ENCODE measurements around the gene LENG8.
"Not testable (repeated sequence)": the region's sequence is repeated elsewhere in the genome, so short reads cannot be mapped to it uniquely, and the experiment has no call there.

The LENG8 gene

GRCh38 chr19:54485851-54486250 is 36.9 kb downstream of the LENG8 start:
- ATAC-seq: no peak

DNA sequence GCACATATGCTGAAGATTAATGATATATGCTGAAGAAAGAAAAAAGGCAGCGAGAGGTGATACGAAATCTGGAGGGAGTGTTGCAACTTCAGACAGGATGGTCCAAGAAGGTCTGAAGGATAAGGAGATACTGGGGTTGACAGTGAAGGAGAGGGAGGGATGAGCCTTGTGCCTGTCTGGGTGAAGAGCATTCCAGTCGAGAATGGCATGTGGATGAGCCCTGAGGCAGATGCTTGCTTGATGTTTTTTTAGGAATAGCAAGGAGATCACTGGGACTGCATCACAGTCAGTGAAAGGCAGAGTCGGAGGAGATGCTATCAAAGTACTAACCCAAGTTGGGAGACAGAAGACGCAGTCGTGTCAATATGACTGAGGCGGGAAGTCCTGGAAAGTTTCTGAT is 40.3 kb downstream of the LENG8 start:
- ATAC-seq: no peak

GRCh38 chr19:54489766-54490165 is 40.8 kb downstream of the LENG8 start:
- no peak for ATAC-seq

- no peak for ATAC-seq
Measured at GRCh38 chr19:54492568-54492967, 43.6 kb downstream of the LENG8 start.

- not testable (repeated sequence) for ATAC-seq
Measured at GRCh38 chr19:54493056-54493455, 44.1 kb downstream of the LENG8 start.

GRCh38 chr19:54493967-54494585 is 45.1 kb downstream of the LENG8 start:
- no peak for ATAC-seq

DNA sequence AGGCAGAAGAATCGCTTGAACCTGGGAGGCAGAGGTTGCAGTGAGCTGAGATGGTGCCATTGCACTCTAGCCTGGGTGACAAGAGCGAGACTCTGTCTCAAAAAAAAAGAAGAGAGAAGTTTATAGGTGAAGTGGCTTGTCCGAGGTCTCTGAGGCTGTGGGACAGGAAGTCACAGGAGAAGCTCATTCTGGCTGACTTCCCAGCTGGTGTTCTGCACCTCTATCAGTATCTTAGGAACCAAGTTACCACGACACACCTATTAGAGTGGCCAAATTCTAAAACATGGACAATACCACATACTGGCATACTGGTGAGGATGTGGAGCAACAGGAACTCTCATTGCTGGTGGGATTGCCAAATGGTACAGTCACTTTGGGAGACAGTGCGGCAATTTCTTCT is 46.3 kb downstream of the LENG8 start:
- ATAC-seq: not testable (repeated sequence)

DNA sequence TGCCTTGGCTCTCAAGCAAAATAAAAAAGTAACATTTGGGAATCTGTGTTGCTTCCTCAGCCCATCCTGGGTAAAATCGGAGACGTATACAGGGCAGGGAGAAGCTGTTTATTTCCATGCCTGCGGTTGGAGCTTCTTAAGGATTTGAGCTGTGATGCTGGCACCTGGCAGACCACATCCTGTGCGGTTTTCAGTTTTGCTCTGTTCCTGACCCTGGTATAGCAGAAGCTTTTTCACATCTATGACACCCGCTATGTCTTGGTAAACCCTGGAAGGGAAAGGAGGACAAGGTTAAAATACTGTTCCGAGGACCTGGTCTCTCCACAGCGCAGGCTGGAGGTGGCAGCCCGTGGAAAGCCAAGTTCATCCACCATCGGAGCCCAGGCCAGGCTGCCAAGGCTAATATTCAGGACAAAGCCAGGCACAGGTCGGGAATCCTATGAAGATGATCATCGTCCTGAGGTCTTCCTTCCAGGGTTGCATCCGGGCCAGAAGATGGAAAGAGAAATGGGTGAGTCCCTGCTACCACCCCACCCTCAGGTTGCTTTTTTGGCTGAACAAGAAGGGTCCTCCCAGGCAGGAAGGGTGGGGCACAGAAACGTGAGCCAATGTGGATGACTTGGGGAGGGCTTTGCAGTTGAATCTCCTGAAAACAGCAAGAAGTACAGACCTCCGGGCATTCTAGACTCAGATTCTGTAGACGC is 48.9 kb downstream of the LENG8 start:
- ATAC-seq: peak; percentile 56 to 67

DNA sequence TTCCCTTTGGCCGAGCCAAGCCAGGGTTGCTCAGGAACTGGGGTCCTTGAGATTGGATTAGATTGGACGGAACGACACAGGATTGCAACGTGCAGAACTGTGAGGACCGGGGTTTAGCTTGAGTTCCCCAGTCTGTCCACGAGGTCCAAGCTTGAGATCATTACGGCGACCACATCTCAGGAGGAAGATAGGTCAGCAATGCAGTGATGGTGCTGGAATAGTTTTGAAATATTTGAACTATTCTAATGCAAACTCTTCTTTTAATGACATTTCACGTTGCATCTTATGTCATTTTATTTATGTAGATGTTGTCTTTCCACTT is 49.4 kb downstream of the LENG8 start:
- not testable (repeated sequence) for ATAC-seq

DNA sequence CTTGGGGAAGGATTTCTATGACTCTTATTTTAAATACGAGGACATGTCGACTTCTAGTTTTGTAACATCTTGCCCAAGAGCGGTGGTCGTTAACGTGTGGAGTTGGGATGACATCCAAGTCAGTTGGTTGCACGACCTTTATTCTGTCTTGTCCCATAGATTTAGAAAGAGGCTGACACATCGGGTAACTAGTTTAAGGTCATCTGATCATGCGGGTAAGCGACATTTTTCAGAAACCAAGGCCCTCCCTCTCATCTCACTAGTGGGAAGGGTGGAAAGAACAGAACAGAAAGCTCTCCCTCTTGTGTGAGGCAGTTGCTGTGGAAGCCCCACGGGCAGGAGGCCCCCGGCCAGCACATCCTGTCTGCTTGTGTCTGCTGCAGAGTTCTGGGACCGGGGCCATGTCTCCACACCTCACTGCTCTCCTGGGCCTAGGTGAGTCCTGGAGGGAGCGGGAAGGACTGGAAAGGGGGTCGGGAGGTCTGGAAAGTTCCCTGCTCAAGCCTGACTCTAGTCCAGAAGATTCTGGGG is 53.6 kb downstream of the LENG8 start, which contains the start of gene LAIR2:
Gene LAIR2 (plus strand): TSS at position 314 of the 531 bp plus-strand sequence. CDS start 88 bp downstream, at position 402.
- ATAC-seq: peak; percentile 37 to 46

GRCh38 chr19:54505542-54505941 is 56.5 kb downstream of the LENG8 start:
- ATAC-seq: not testable (repeated sequence)

GRCh38 chr19:54506079-54506478 is 57.1 kb downstream of the LENG8 start:
- ATAC-seq: no peak

DNA sequence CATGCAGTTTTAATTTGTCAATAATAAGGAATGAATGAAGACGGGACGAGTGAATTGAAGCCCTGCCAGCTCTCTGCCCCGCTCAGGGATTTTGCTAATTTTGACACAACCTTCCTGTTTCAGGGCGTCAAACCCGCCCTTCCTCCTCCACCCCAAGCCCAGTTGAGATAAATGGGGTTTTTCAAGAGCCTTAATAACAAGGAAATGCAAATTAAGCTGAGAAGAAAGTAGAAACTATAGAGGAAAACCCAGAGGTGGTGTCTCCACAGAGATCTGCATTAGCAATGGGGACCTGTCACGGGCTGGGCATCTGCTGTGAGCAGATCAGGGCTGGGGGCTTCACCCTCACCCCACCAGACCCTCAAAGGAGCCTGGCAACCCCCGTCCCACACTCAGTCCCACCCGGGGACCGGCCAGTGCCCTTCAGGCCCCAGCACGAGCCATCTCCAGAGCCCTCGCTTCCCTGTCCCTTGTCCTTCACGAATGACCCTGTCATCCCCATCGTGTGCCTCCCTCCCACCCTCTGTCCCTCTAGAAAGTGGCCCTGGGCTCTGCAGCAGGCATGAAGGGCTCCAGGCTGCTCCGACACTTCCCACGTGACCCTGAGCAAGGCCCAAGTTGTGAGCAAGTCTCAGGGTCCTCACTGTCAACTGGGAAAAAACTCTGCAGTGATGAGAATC is 58.2 kb downstream of the LENG8 start:
- peak; percentile 61 to 63 for ATAC-seq

DNA sequence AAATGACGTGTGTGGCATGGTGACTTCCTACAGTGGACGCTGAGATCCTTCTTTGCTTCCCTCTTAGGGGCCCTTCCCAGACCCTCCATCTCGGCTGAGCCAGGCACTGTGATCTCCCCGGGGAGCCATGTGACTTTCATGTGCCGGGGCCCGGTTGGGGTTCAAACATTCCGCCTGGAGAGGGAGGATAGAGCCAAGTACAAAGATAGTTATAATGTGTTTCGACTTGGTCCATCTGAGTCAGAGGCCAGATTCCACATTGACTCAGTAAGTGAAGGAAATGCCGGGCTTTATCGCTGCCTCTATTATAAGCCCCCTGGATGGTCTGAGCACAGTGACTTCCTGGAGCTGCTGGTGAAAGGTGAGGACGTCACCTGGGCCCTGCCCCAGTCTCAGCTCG is 58.8 kb downstream of the LENG8 start:
- ATAC-seq: no peak

DNA sequence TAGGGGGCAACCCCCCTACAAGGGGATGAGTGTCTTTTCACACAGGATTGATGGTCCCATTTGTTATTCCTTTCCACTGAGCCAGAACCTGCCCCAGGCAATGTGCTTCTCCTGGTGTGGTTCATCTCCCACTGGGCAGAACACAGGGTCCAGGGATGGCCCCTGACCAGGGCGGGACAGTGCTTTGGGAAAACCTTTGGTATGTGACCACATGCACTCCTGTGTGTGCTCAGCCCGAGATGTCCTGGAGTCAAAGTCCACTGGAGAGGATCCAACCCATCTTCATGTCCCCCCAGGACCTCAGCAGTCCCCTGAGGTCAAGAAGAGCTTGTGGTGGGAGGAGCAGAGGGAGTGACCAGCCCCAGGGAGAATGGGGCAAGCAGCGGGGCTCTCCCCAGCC is 59.5 kb downstream of the LENG8 start:
- ATAC-seq: not testable (repeated sequence)

DNA sequence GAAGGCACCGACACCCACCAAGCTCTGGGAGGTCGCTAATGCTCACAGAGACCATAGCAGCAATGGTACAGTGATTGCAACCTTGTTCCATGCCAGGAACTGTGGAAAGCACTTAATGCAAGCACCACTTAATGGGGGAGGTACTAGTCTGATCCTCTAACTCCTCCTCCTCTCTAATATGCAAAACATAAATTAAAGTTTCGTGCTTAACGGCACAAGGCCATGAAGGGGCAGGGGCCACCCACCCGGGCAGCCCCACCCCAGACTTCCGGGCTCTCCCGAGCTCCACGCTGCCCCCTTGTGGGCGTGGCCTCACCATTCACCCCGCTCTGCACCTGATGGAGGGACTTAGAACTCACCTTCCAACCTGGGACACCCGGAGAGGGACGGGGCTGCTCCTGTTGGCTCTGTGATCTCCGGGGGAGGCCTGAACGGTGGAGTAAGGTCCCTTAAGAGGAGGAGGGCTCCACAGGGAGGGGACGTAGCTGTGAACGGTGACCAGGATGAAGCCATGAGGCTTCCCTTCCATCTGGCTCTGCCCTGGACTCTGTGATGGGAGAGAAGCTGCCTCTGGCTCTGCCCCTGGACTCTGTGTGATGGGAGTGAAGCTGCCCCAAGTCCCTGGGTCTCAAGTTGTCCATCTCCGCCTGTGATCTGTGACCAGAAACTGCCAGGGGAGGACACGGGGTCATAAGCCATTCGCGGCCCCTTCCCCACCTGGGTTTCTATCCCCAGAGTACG is 60.4 kb downstream of the LENG8 start:
- peak; percentile 55 to 71 for ATAC-seq
